Activated naive CD8-positive, alpha-beta T cell treated with anti-CD3 and anti-CD28 coated beads for 36 hours (primary cell): Measurements from ENCODE around the gene ACTL7A. TPM values are rescaled to one million over a fixed set of nuclear protein-coding genes. Genes with fewer than 3 reads are reported as not detected.
"Not testable (repeated sequence)": the region's sequence is repeated elsewhere in the genome, so short reads cannot be mapped to it uniquely, and the experiment has no call there.

Experiments used
- DNase-seq: peaks from one replicate; pipeline ENCODE4 v3.0.0; 2021
- H3K27ac Mint-ChIP-seq: one replicate; pipeline ENCODE4 v1.8.0; 2022; ENCODE audit warnings: mild to moderate bottlenecking, moderate library complexity, mixed read lengths
- H3K27me3 Mint-ChIP-seq: one replicate; pipeline ENCODE4 v1.8.0; 2022; ENCODE audit warnings: mild to moderate bottlenecking, mixed read lengths
- H3K36me3 Mint-ChIP-seq: one replicate; pipeline ENCODE4 v1.8.0; 2021; ENCODE audit warnings: mild to moderate bottlenecking, mixed read lengths
- H3K4me1 Mint-ChIP-seq: one replicate; pipeline ENCODE4 v1.8.0; 2021; ENCODE audit warnings: mixed read lengths
- H3K4me3 Mint-ChIP-seq: one replicate; pipeline ENCODE4 v1.8.0; 2022; ENCODE audit warnings: mild to moderate bottlenecking, moderate library complexity, mixed read lengths
- H3K9me3 Mint-ChIP-seq: one replicate; pipeline ENCODE4 v1.8.0; 2022; ENCODE audit warnings: mixed read lengths
- total RNA-seq, 2 experiments: library from RNA; stranded (reverse); gene quantifications; one replicate each; pipeline ENCODE4 v1.2.3, GENCODE V29; 2021

The ACTL7A gene
- total RNA-seq, 2 experiments from 2014 or later = not detected

DNA sequence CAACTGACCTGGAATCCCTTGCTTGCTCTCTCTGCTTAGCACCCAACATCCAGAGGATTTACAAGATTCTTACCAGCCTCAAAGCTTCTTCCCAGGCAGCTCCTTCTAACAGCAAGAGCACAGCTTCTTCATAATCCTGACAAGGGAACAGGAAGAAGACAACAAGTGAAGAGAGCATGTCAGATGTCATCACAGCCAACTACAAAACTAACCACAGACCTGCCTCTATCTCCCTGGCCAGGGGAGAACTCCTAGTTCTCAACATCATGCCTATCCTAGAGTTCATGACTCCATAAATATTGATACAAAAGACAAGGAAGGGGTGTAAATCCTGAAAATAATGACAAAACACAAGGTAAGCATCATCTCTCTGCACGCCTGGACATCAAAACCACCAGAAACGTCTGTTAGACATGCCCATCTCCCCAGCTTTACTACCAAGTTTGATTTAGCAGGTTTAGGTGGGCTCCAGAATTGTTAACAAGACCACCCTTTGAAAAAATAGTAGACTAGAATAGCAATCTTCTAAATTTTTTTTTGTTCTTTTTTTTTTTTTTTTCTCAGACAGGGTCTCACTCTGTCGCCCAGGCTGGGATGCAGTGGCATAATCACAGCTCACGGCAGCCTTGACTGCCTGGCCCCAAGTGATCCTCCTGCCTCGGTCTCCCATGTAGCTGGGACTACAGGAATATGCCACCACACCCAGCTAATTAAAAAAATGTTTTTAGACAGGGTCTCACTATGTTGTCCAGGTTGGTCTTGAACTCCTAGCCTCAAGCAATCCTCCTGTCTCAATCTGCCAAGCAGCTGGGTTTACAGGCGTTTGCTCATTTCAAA is 20.2 kb downstream of the ACTL7A start:
- H3K36me3 Mint-ChIP-seq = peaks cover 40% of the 10 kb centered on the region
- peaks cover 19% of the 10 kb centered on the region for H3K4me1 Mint-ChIP-seq
- peak overlapping the region; percentile 60 for H3K27ac Mint-ChIP-seq

GRCh38 chr9:108883085-108883484 is 21.0 kb downstream of the ACTL7A start:
- H3K27ac Mint-ChIP-seq = no peak overlapping the region
- H3K9me3 Mint-ChIP-seq = peaks cover 2% of the 10 kb centered on the region
- H3K36me3 Mint-ChIP-seq = peaks cover 39% of the 10 kb centered on the region
- no peak for DNase-seq
- H3K4me1 Mint-ChIP-seq = peaks cover 19% of the 10 kb centered on the region
- H3K27me3 Mint-ChIP-seq = no peaks in the 10 kb centered on the region
- H3K4me3 Mint-ChIP-seq = no peak overlapping the region

More for the DNA sequence above, 20.2 kb downstream of the ACTL7A start:
- H3K4me3 Mint-ChIP-seq = no peak overlapping the region
- no peaks in the 10 kb centered on the region for H3K27me3 Mint-ChIP-seq
- peaks cover 2% of the 10 kb centered on the region for H3K9me3 Mint-ChIP-seq
- DNase-seq = no peak

- Mint-ChIP-seq H3K27me3 (no peaks in the 10 kb centered on the region), H3K27ac (no peak overlapping the region), H3K36me3 (peaks cover 37% of the 10 kb centered on the region), H3K4me3 (no peak overlapping the region), H3K4me1 (peaks cover 20% of the 10 kb centered on the region), H3K9me3 (peaks cover 2% of the 10 kb centered on the region)
- DNase-seq = no peak
Observed at GRCh38 chr9:108884701-108885100, 22.6 kb downstream of the ACTL7A start.

DNA sequence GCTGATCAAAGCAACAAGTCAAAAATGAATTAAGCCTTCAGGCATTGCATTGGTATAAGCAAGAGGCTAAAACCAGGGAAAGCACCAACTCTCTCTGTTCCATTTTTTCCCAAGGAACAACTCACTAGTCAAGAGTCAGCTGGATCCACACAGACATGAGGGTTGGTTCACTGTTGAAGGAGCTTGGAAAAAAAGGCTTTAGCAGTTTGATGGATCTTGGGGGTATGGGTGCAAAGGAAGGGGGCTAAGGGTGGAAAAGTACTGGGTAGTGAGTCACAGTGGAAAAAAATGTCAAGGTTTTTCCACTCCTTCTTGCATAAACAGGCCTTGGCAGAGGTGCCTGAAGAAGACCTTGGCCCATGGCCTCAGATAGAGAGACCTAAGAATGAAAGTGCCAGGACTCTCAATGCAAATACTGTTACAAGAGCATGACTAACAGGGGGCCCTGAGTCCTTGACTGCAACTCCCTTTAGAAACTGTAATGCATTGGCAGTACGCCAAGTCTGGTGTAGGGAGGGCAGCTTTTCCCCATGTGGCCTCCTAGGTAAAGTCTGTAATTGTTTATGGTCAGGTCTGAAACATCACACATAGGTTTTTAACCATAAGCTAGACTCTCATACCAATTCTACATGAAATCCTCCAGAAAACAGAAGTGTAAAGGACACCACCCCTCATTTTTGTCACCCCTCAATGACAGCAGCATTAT is 23.7 kb downstream of the ACTL7A start:
- Mint-ChIP-seq H3K36me3 (peaks cover 42% of the 10 kb centered on the region), H3K9me3 (peaks cover 2% of the 10 kb centered on the region), H3K4me1 (peaks cover 24% of the 10 kb centered on the region), H3K4me3 (peak overlapping the region; percentile 26), H3K27ac (peak overlapping the region; percentile 81), H3K27me3 (no peaks in the 10 kb centered on the region)
- peak; percentile 72 for DNase-seq

DNA sequence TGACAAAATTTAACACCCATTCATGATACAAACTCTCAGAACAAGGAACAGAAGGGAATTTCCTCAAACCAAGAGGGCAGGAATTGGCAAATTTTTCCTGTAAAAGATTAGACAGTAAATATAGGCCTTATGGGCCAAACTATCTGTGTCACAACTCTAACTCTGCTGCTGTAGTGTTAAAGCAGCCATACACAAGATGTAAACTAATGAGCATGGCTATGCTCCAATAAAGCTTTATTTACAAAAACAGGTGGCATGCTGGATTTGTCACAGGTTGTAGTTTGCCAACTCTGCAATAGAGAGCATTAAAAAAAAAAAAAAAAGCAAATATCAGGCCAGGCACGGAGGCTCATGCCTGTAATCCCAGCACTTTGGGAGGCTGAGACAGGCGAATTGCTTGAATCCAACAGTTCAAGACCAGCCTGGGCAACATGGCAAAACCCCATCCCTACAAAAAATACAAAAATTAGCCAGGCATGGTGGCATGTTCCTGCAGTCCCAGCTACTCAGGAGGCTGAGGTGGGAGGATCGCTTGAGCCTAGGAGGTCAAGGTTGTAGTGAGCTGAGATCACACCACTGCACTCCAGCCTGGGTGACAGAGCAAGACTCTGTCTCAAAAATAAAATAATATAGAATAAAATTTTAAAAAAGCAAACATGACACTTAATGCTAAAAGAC is 24.7 kb downstream of the ACTL7A start:
- not testable (repeated sequence) for H3K9me3 Mint-ChIP-seq
- Mint-ChIP-seq H3K36me3 (peaks cover 45% of the 10 kb centered on the region), H3K27ac (peak overlapping the region; percentile 81)

GRCh38 chr9:108889649-108890067 is 27.6 kb downstream of the ACTL7A start:
- H3K4me3 Mint-ChIP-seq = no peak overlapping the region
- H3K9me3 Mint-ChIP-seq = peaks cover 2% of the 10 kb centered on the region

More for the DNA sequence above, 24.7 kb downstream of the ACTL7A start:
- not testable (repeated sequence) for H3K27me3 Mint-ChIP-seq, DNase-seq
- Mint-ChIP-seq H3K4me3 (peak overlapping the region; percentile 26), H3K4me1 (peaks cover 24% of the 10 kb centered on the region)

GRCh38 chr9:108894225-108894997 is 32.3 kb downstream of the ACTL7A start:
- DNase-seq = no peak
- Mint-ChIP-seq H3K9me3 (no peaks in the 10 kb centered on the region), H3K36me3 (peaks cover 32% of the 10 kb centered on the region), H3K27ac (no peak overlapping the region), H3K27me3 (no peaks in the 10 kb centered on the region), H3K4me3 (no peak overlapping the region), H3K4me1 (peaks cover 5% of the 10 kb centered on the region)

More at GRCh38 chr9:108889649-108890067, 27.6 kb downstream of the ACTL7A start:
- Mint-ChIP-seq H3K36me3 (peaks cover 38% of the 10 kb centered on the region), H3K27ac (no peak overlapping the region), H3K27me3 (no peaks in the 10 kb centered on the region), H3K4me1 (peaks cover 21% of the 10 kb centered on the region)
- DNase-seq = no peak

GRCh38 chr9:108897324-108898096 is 35.4 kb downstream of the ACTL7A start:
- H3K36me3 Mint-ChIP-seq = peaks cover 22% of the 10 kb centered on the region

DNA sequence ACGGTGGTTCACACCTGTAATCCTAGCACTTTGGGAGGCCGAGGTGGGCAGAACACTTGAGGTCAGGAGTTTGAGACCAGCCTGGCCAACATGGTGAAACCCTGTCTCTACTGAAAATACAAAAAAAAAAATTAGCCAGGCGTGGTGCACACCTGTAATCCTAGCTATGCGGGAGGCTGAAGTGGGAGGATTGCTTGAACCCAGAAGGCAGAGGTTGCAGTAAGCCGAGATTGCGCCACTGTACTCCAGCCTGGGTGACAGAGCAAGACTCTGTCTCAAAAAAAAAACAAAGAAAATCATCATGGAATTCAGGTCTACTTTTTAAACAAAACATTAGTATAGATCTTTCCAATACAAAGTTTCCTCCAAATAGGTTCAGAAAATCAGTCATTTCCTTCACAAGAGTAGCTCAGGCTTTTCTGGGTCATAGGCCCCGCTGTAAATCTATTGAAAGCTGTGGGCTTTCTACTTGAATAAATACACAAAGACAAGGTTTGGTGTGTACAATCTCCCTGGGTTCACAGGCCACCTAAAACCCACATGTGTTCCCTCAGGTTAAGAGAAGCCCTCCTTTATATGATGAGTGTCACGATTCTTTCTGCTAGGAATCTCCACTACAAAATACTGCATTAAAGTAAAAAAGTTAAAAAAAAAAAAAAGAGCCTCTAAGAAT is 37.1 kb downstream of the ACTL7A start:
- H3K27ac Mint-ChIP-seq, H3K27me3 Mint-ChIP-seq, DNase-seq, H3K9me3 Mint-ChIP-seq, H3K4me3 Mint-ChIP-seq, H3K4me1 Mint-ChIP-seq: not testable (repeated sequence)
- peaks cover 28% of the 10 kb centered on the region for H3K36me3 Mint-ChIP-seq

More at GRCh38 chr9:108897324-108898096, 35.4 kb downstream of the ACTL7A start:
- Mint-ChIP-seq H3K4me3 (no peak overlapping the region), H3K4me1 (no peaks in the 10 kb centered on the region), H3K27ac (no peak overlapping the region), H3K27me3 (no peaks in the 10 kb centered on the region), H3K9me3 (no peaks in the 10 kb centered on the region)
- DNase-seq = no peak

DNA sequence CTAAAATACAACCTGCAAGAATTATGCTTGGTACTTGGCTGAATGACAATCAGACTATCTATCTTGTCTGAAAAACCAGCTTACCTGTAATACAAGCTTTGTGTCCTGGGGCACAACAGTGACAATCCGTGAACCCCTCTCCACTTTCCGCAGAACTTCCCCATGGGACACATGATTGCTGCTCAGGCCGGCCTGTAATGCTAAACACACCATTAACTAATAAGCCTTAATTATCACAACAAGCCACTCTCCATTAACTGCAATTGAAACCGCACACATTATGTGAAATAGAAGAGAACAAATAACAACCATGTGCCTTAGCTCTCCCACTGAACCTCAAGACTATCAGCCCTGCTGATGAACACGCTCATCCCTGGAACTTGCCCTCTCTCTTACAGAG is 38.1 kb downstream of the ACTL7A start:
- H3K27ac Mint-ChIP-seq = no peak overlapping the region
- no peak overlapping the region for H3K4me3 Mint-ChIP-seq

GRCh38 chr9:108903420-108904103 is 41.5 kb downstream of the ACTL7A start:
- DNase-seq = no peak
- Mint-ChIP-seq H3K4me3 (no peak overlapping the region), H3K9me3 (no peaks in the 10 kb centered on the region), H3K4me1 (no peaks in the 10 kb centered on the region), H3K27ac (no peak overlapping the region), H3K36me3 (peaks cover 21% of the 10 kb centered on the region), H3K27me3 (no peaks in the 10 kb centered on the region)

More for the DNA sequence above, 38.1 kb downstream of the ACTL7A start:
- H3K27me3 Mint-ChIP-seq = no peaks in the 10 kb centered on the region
- H3K9me3 Mint-ChIP-seq = no peaks in the 10 kb centered on the region
- peaks cover 27% of the 10 kb centered on the region for H3K36me3 Mint-ChIP-seq
- DNase-seq = no peak
- H3K4me1 Mint-ChIP-seq = no peaks in the 10 kb centered on the region

DNA sequence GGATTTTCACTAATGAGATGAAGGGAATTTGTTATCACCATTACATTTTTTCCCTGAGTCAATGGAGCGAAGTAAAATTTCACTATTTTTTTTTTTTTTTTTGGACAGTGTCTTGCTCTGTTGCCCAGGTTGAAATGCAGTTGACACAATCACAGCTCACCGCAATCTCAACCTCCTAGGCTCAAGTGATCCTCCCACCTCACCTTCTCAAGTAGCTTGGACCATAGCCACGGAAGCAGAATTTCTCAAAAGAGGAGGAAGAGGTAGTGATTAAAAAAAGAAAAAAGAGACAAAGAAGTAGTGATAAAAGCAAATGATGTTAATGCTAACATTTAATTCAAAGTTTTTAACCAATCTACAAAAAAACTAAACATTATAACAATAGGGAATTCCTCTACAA is 42.1 kb downstream of the ACTL7A start:
- no peaks in the 10 kb centered on the region for H3K4me1 Mint-ChIP-seq
- H3K36me3 Mint-ChIP-seq = peaks cover 20% of the 10 kb centered on the region
- no peak overlapping the region for H3K4me3 Mint-ChIP-seq
- DNase-seq = no peak
- H3K27ac Mint-ChIP-seq = no peak overlapping the region
- H3K27me3 Mint-ChIP-seq = no peaks in the 10 kb centered on the region
- H3K9me3 Mint-ChIP-seq = no peaks in the 10 kb centered on the region

DNA sequence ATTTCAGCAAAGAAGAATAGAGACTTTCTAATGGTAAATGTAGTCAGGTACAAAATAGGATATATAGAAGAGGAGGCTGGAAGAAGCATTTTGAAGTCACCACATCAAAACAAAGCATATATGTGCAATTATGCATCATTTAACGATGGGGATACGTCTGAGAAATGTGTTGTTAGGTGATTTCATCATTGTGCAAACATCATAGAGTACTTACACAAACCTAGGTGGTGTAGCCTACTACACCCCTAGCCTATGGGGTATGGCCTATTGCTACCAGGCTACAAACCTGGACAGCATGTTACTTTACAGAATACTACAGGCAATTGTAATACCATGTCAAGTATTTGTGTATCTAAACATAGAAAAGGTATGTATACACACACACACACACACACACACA is 43.4 kb downstream of the ACTL7A start:
- no peak overlapping the region for H3K27ac Mint-ChIP-seq
- no peak for DNase-seq
- no peaks in the 10 kb centered on the region for H3K4me1 Mint-ChIP-seq
- no peaks in the 10 kb centered on the region for H3K27me3 Mint-ChIP-seq
- H3K4me3 Mint-ChIP-seq = no peak overlapping the region
- H3K9me3 Mint-ChIP-seq = no peaks in the 10 kb centered on the region
- peaks cover 20% of the 10 kb centered on the region for H3K36me3 Mint-ChIP-seq
